ENCODE results near the gene ARL5A. TPM values are rescaled to one million over a fixed set of nuclear protein-coding genes. Genes with fewer than 3 reads are reported as not detected.
A peak's percentile ranks its signal among the peaks of the same experiment; 100 is the strongest.

The ARL5A gene
- total and polyA plus RNA-seq, 9 of the 15 experiments (the other 6 are each of a cell fraction or from before 2014, with no cell fraction given): 16.3 to 117 (median 88.4) TPM

DNA sequence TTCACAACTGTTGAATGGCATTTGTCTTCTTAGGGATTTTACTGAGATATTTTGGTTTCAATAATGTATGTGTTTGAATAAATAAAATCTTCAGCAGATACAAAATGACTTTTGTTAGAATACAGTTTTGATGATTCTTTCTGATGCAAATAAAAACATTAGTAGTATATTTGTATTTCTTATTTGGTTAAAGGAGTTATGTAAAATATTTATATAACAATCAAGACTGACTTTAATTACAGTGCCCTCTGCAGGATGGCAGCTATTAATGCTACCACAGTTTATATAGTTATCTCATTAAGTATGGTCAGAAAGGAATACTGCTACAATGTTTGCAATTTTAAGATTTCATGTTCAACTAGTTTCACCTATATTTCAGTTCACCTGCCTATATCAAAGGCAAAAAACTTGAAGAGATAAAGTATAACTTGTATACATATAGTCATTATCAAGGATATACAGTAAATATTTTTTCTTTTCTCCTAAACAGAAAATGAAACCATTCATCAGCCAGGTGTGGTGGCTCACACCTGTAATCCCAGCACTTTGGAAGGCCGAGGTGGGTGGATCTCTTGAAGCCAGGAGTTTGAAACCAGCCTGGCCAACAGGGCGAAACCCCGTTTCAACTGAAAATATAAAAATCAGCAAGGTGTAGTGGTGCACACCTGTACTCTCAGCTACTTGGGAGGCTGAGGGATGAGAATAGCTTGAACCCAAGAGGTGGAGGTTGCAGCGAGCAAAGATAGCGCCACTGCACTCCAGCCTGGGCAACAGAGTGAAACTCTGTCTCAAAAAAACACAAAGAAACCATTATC is 19.8 kb downstream of the ARL5A start (continued):
- TF ChIP-seq, protein P1, sequence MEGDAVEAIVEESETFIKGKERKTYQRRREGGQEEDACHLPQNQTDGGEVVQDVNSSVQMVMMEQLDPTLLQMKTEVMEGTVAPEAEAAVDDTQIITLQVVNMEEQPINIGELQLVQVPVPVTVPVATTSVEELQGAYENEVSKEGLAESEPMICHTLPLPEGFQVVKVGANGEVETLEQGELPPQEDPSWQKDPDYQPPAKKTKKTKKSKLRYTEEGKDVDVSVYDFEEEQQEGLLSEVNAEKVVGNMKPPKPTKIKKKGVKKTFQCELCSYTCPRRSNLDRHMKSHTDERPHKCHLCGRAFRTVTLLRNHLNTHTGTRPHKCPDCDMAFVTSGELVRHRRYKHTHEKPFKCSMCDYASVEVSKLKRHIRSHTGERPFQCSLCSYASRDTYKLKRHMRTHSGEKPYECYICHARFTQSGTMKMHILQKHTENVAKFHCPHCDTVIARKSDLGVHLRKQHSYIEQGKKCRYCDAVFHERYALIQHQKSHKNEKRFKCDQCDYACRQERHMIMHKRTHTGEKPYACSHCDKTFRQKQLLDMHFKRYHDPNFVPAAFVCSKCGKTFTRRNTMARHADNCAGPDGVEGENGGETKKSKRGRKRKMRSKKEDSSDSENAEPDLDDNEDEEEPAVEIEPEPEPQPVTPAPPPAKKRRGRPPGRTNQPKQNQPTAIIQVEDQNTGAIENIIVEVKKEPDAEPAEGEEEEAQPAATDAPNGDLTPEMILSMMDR (IDR thresholded peaks at IDR 0.05 in 2 of 3, conservative IDR thresholded peaks at IDR 0.05 in 1 of 3; ENCODE audit: insufficient read depth in 2 of 3, low read depth in 1 of 3, low read length in 3 of 3): peak in 1 of 3 experiments; percentile 63; a peak in 3 of 6 replicates
- TF ChIP-seq, protein P2, sequence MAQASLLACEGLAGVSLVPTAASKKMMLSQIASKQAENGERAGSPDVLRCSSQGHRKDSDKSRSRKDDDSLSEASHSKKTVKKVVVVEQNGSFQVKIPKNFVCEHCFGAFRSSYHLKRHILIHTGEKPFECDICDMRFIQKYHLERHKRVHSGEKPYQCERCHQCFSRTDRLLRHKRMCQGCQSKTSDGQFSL (CRISPR knock-in tag; IDR thresholded peaks at IDR 0.05): no peak
- TF ChIP-seq, protein P2 (tag; IDR thresholded peaks at IDR 0.05): no peak
- TF ChIP-seq, protein P3, sequence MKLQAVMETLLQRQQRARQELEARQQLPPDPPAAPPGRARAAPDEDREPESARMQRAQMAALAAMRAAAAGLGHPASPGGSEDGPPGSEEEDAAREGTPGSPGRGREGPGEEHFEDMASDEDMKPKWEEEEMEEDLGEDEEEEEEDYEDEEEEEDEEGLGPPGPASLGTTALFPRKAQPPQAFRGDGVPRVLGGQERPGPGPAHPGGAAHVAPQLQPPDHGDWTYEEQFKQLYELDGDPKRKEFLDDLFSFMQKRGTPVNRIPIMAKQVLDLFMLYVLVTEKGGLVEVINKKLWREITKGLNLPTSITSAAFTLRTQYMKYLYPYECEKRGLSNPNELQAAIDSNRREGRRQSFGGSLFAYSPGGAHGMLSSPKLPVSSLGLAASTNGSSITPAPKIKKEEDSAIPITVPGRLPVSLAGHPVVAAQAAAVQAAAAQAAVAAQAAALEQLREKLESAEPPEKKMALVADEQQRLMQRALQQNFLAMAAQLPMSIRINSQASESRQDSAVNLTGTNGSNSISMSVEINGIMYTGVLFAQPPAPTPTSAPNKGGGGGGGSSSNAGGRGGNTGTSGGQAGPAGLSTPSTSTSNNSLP (IDR thresholded peaks at IDR 0.05; ENCODE audit: borderline replicate concordance, low read depth, low read length): peak; percentile 93; the same call in 1 of the 2 replicates
- peak; percentile 36 to 60; a peak in 3 of 4 replicates for TF ChIP-seq RAD21 (CRISPR knock-in tag; conservative IDR thresholded peaks at IDR 0.05 in 1 of 2, IDR thresholded peaks at IDR 0.05 in 1 of 2)

All from K562 (cell line).